K562 (cell line): ENCODE results near the gene UMAD1. TPM values are rescaled to one million over a fixed set of nuclear protein-coding genes. Genes with fewer than 3 reads are reported as not detected.

Experiments used
- ATAC-seq: fragments of 200-7000 bp; cut with Tn5 transposase; 3 replicates; pipeline ENCODE4 v1.9.1; 2020; ENCODE audit warnings: moderate library complexity
- BruUV-seq: library from RNA; stranded (reverse); fragments of 400-500 nt; replicated peaks from 2 replicates; lab custom pipeline; 2021; lab: Mats Ljungman, UMichigan
- CTCF ChIA-PET: fragments of 300-600 bp; formaldehyde crosslinking; extraction: SDS; loops from one replicate; lab custom pipeline; 2021; ENCODE audit warnings: low intra/inter-chr PET ratio; lab: Yijun Ruan, JAX
- POLR2A ChIA-PET: fragments of 300-600, 350-650 bp; sonication (Branson Sonifier 250); formaldehyde crosslinking; extraction: SDS; loops from one replicate; lab custom pipeline; 2021; ENCODE audit warnings: antibody characterized with exemption, inconsistent platforms; lab: Yijun Ruan, JAX
- DNase-seq, 4 experiments: peaks; one replicate each; pipeline versions ENCODE4 v3.0.0 to v3.0.0-alpha.2; 2011 to 2018; ENCODE audit warnings: low spot score in 3 of 4, mixed read lengths in 3 of 4; ENCODE audit errors: extremely low read depth in 1 of 4
- FAIRE-seq: peaks from 2 replicates; lab custom pipeline; 2011; peaks lifted over from hg19 to GRCh38; lab: Jason Lieb, UNC
- H2AFZ ChIP-seq: 2 replicates; pipeline ENCODE4 v1.6.0; 2011; ENCODE audit warnings: low read depth, low read length, control low read depth, inconsistent platforms
- H3K27ac ChIP-seq: fragments of 200-600 bp; 3 replicates; pipeline ENCODE4 v1.8.0; 2011; ENCODE audit warnings: low read depth, mild to moderate bottlenecking, control low read depth, inconsistent platforms, low read length, moderate library complexity, mixed read lengths; ENCODE audit errors: extremely low read depth
- H3K27me3 ChIP-seq, 2 experiments: fragments of 300-600 bp in 1 of 2; 2 replicates in 1 of 2; 3 replicates in 1 of 2; pipeline versions ENCODE4 v1.6.0 to v1.8.0; 2011; ENCODE audit warnings: inconsistent platforms in 2 of 2, low read length in 2 of 2, mild to moderate bottlenecking in 1 of 2, mixed read lengths in 1 of 2, moderate library complexity in 1 of 2; ENCODE audit not compliant: control insufficient read depth in 2 of 2, insufficient read depth in 2 of 2
- H3K36me3 ChIP-seq: fragments of 300-600 bp; 3 replicates; pipeline ENCODE4 v1.8.0; 2011; ENCODE audit warnings: mild to moderate bottlenecking, low read length, inconsistent platforms; ENCODE audit not compliant: control insufficient read depth, insufficient read depth
- H3K4me1 ChIP-seq, 2 experiments: fragments of 200-600 bp in 1 of 2; replicated peaks in 1 of 2; 2 replicates in 1 of 2; 3 replicates in 1 of 2; pipeline versions ENCODE4 v1.5.1 to v1.8.0; 2011; ENCODE audit warnings: inconsistent platforms in 2 of 2, low read length in 2 of 2, mild to moderate bottlenecking in 1 of 2, mixed read lengths in 1 of 2, moderate library complexity in 1 of 2; ENCODE audit not compliant: control insufficient read depth in 2 of 2, insufficient read depth in 2 of 2
- H3K4me2 ChIP-seq: 2 replicates; pipeline ENCODE4 v1.6.1; 2011; ENCODE audit warnings: low read length, control low read depth, inconsistent platforms, mixed read lengths; ENCODE audit not compliant: insufficient read depth
- H3K4me3 ChIP-seq: fragments of 200-600 bp; sonication (generic), shearing (Covaris generic); 2 replicates; pipeline ENCODE4 v1.5.1; 2016; ENCODE audit warnings: control low read depth, inconsistent platforms
- H3K79me2 ChIP-seq: fragments of 200-600 bp; 3 replicates; pipeline ENCODE4 v1.8.0; 2011; ENCODE audit warnings: low read length, inconsistent platforms; ENCODE audit not compliant: control insufficient read depth, insufficient read depth
- H3K9ac ChIP-seq, 2 experiments: 2 replicates each; pipeline versions ENCODE4 v1.6.0 to v1.6.1; 2011; ENCODE audit warnings: low read depth in 2 of 2, low read length in 2 of 2, control low read depth in 1 of 2, inconsistent platforms in 1 of 2, mild to moderate bottlenecking in 1 of 2, mixed read lengths in 1 of 2; ENCODE audit not compliant: insufficient read depth in 1 of 2
- H3K9me1 ChIP-seq: one replicate; pipeline ENCODE4 v1.6.0; 2011; ENCODE audit warnings: inconsistent platforms, mild to moderate bottlenecking, low read length, moderate library complexity; ENCODE audit not compliant: control insufficient read depth, insufficient read depth
- H3K9me3 ChIP-seq: replicated peaks from 2 replicates; pipeline ENCODE4 v1.5.1; 2011; ENCODE audit warnings: low read depth, low read length, inconsistent platforms; ENCODE audit not compliant: control insufficient read depth, insufficient read depth
- H4K20me1 ChIP-seq: replicated peaks from 2 replicates; pipeline ENCODE4 v1.6.1; 2011; ENCODE audit warnings: low read length, inconsistent platforms, mixed read lengths; ENCODE audit not compliant: control insufficient read depth, insufficient read depth
- JUND ChIP-seq, 2 experiments: IDR thresholded peaks; 2 replicates in 1 of 2; 3 replicates in 1 of 2; pipeline ENCODE4 v1.6.1; 2011; ENCODE audit warnings: borderline replicate concordance in 2 of 2, low read depth in 2 of 2, low read length in 2 of 2, improper control_type of control experiment in 1 of 2, missing biosample characterization in 1 of 2, missing genetic modification characterization in 1 of 2, missing genetic modification reagents in 1 of 2
- ZNF184 ChIP-seq: sonication (generic); formaldehyde crosslinking; IDR thresholded peaks from 2 replicates; pipeline ENCODE4 v1.5.0; 2020; ENCODE audit warnings: missing genetic modification reagents
- ZNF609 ChIP-seq: sonication (generic); formaldehyde crosslinking; IDR thresholded peaks from 2 replicates; pipeline ENCODE4 v1.8.1; 2023; ENCODE audit warnings: missing genetic modification reagents, mild to moderate bottlenecking, borderline replicate concordance
- WGBS: fragments of 100-300 bp; shearing (Covaris generic); methylation state at CpG from one replicate; pipeline ENCODE4 v1.1.6; 2016; ENCODE audit warnings: low coverage, mixed read lengths; ENCODE audit not compliant: insufficient coverage; ENCODE audit errors: missing lambda C conversion rate; 5-methylcytosine and 5-hydroxymethylcytosine counted together
- in situ Hi-C: fragments of 300-500 bp; cut with MboI; formaldehyde crosslinking; loops from 4 replicates; pipeline ENCODE4 v1.15.0; 2018; ENCODE audit warnings: inconsistent platforms, mixed read lengths
- intact Hi-C: fragments of 100-400 bp; cut with micrococcal nuclease; formaldehyde crosslinking; loops from 2 replicates; pipeline ENCODE4 v1.14.2; 2022
- polyA plus RNA-seq, 8 experiments: library from polyadenylated mRNA; depleted of rRNA in 4 of 8; stranded (reverse) in 5 of 8; unstranded in 3 of 8; fragments of >200 nt; fragmentation: Nextera tagmentation in 2 of 8; fragmentation: Illumina TruSeq in 1 of 8; extraction: Ambion mirVana in 2 of 8; extraction: Trizol in 1 of 8; gene quantifications; 2 replicates each; pipeline versions ENCODE4 v1.2.1 to v1.2.3, GENCODE V29; 2011 to 2014; ENCODE audit warnings: inconsistent platforms in 1 of 8, missing spikeins in 1 of 8
- total RNA-seq, 7 experiments: library from RNA; depleted of rRNA in 6 of 7; stranded (reverse); fragments of >200 nt in 6 of 7; fragmentation: Illumina TruSeq in 2 of 7; extraction: Trizol in 2 of 7; gene quantifications; 2 replicates each; pipeline versions ENCODE4 v1.2.1 to v1.2.3, GENCODE V29; 2011 to 2021; ENCODE audit warnings: low replicate concordance in 1 of 7
- TF ChIP-seq, protein P1 (sequence below), 2 experiments: fragments of 450-650 bp; formaldehyde crosslinking in 1 of 2; IDR thresholded peaks; 2 replicates each; pipeline versions ENCODE4 v1.4.0 to v1.6.1; 2014 to 2020; ENCODE audit warnings: mild to moderate bottlenecking in 2 of 2, borderline replicate concordance in 1 of 2, low read depth in 1 of 2

UMAD1 gene
- total and polyA plus RNA-seq, 9 of the 15 experiments (the other 6 are each of a cell fraction or from before 2014, with no cell fraction given) = 9.0 to 26.7 (median 13.3) TPM

- no peak for TF ChIP-seq ZNF609 (CRISPR knock-in tag)
- no peak for TF ChIP-seq ZNF184 (CRISPR knock-in tag)
Measured at GRCh38 chr7:7868572-7868899, 228.0 kb downstream of the UMAD1 start (continued).

- no peaks in the 10 kb centered on the region for H3K9me1 ChIP-seq
- CTCF ChIA-PET = no interaction called here
- in situ Hi-C loops = no loop called here
- TF ChIP-seq JUND (IDR thresholded peaks at IDR 0.05; ENCODE audit: borderline replicate concordance, low read depth, low read length) (0 out of 2 replicates have a peak, but pooled peaks have one; percentile 16), JUND (tag; IDR thresholded peaks at IDR 0.05; ENCODE audit: borderline replicate concordance, low read depth, low read length) (no peak)
- TF ChIP-seq, protein P1, sequence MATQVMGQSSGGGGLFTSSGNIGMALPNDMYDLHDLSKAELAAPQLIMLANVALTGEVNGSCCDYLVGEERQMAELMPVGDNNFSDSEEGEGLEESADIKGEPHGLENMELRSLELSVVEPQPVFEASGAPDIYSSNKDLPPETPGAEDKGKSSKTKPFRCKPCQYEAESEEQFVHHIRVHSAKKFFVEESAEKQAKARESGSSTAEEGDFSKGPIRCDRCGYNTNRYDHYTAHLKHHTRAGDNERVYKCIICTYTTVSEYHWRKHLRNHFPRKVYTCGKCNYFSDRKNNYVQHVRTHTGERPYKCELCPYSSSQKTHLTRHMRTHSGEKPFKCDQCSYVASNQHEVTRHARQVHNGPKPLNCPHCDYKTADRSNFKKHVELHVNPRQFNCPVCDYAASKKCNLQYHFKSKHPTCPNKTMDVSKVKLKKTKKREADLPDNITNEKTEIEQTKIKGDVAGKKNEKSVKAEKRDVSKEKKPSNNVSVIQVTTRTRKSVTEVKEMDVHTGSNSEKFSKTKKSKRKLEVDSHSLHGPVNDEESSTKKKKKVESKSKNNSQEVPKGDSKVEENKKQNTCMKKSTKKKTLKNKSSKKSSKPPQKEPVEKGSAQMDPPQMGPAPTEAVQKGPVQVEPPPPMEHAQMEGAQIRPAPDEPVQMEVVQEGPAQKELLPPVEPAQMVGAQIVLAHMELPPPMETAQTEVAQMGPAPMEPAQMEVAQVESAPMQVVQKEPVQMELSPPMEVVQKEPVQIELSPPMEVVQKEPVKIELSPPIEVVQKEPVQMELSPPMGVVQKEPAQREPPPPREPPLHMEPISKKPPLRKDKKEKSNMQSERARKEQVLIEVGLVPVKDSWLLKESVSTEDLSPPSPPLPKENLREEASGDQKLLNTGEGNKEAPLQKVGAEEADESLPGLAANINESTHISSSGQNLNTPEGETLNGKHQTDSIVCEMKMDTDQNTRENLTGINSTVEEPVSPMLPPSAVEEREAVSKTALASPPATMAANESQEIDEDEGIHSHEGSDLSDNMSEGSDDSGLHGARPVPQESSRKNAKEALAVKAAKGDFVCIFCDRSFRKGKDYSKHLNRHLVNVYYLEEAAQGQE (IDR thresholded peaks at IDR 0.05; ENCODE audit: borderline replicate concordance) = peak; percentile 35; the same call in 1 of the 2 replicates
- TF ChIP-seq, protein P1 (CRISPR knock-in tag; IDR thresholded peaks at IDR 0.05; ENCODE audit: low read depth) = no peak
Measured at GRCh38 chr7:7869036-7869435, 228.5 kb downstream of the UMAD1 start.

More at GRCh38 chr7:7869036-7869435, 228.5 kb downstream of the UMAD1 start:
- no peak overlapping the region for H3K9ac ChIP-seq
- H3K4me1 ChIP-seq = peaks cover 3 to 12% of the 10 kb centered on the region in 2 experiments; a peak in 3 of 5 replicates
- no peaks in the 10 kb centered on the region for H3K27me3 ChIP-seq
- no peak for DNase-seq
- ATAC-seq = no peak
- no TSS peak for BruUV-seq
- H3K36me3 ChIP-seq = no peaks in the 10 kb centered on the region
- intact Hi-C loops = no loop called here
- no peaks in the 10 kb centered on the region for H3K9me3 ChIP-seq
- FAIRE-seq = no peak
- H3K79me2 ChIP-seq = no peaks in the 10 kb centered on the region
- no peak overlapping the region for H3K27ac ChIP-seq
- no peak overlapping the region for H2AFZ ChIP-seq
- POLR2A ChIA-PET = interaction anchor here (0.7 to 1.6 kb wide), 2 partner anchors 8 to 11 kb away, joined by 3 to 4 read pairs; no protein-coding TSS in a partner anchor
- WGBS = 27% methylated on average over 1 of the region's 1 CpG
- H4K20me1 ChIP-seq = no peaks in the 10 kb centered on the region
- no peak overlapping the region for H3K4me2 ChIP-seq
- H3K4me3 ChIP-seq = no peak overlapping the region
